Measurements from ENCODE around the gene PLCXD1. TPM values are rescaled to one million over a fixed set of nuclear protein-coding genes. Genes with fewer than 3 reads are reported as not detected.

PLCXD1 gene
- total and polyA plus RNA-seq, 2 experiments from 2014 or later = 16.6 to 50.4 TPM

DNA sequence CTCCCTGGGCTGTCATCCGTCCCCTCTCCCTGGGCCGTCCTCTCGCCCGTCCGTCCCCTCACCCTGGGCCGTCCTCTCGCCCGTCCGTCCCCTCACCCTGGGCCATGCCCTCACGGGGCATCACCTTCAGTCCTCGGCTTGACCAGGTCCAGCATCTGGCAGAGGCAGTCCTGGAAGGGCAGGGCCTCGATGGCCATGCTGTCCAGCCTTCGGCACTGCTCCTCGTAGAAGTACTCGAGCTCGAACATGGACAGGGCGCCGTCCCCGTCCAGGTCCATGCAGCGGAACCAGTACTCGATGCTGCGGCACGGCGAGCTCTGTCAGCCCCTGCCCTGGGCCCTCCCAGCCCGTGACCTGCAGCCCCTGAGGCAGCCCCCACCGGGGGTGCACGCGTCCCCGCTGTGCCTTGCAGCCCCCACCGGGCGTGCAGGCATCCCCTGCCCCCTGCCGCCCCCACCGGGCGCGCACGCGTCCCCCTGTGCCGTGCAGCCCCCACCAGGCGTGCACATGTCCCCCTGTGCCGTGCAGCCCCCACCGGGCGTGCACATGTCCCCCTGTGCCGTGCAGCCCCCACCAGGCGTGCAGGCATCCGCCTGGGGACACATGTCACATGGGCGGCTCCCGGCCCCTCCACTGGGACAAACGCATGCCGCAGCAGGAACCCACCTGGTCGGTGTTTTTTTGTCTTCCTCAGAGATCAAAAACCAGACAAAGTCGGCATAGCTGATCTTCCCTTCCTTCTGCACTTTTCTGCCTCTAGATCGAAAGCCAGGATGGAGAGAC, 59.7 kb downstream of the PLCXD1 start:
- Histone ChIP-seq H3K4me1 (ENCODE audit: low read depth) (no peaks in the 10 kb centered on the region), H3K27ac (no peak overlapping the region), H3K4me3 (no peak overlapping the region), H3K9me3 (ENCODE audit: low read depth) (no peaks in the 10 kb centered on the region), H3K36me3 (peaks cover 10% of the 10 kb centered on the region), H3K27me3 (no peaks in the 10 kb centered on the region)
- DNase-seq (ENCODE audit: low read depth in 1 of 2, low spot score in 1 of 2) = no peak
- no peak for TF ChIP-seq CTCF (IDR thresholded peaks at IDR 0.05; ENCODE audit: low read depth, low read length)

GRCh38 chrX:341541-342101, 60.4 kb downstream of the PLCXD1 start:
- Histone ChIP-seq H3K36me3 (peaks cover 10% of the 10 kb centered on the region), H3K9me3 (ENCODE audit: low read depth) (no peaks in the 10 kb centered on the region), H3K27me3 (no peaks in the 10 kb centered on the region), H3K4me1 (ENCODE audit: low read depth) (no peaks in the 10 kb centered on the region), H3K4me3 (no peak overlapping the region), H3K27ac (no peak overlapping the region)
- no peak for TF ChIP-seq CTCF (IDR thresholded peaks at IDR 0.05; ENCODE audit: low read depth, low read length)
- no peak for DNase-seq (ENCODE audit: low read depth in 1 of 2, low spot score in 1 of 2)

- TF ChIP-seq CTCF (IDR thresholded peaks at IDR 0.05; ENCODE audit: low read depth, low read length) = no peak
- Histone ChIP-seq H3K27ac (no peak overlapping the region), H3K27me3 (no peaks in the 10 kb centered on the region), H3K9me3 (ENCODE audit: low read depth) (no peaks in the 10 kb centered on the region), H3K36me3 (peaks cover 7% of the 10 kb centered on the region), H3K4me3 (no peak overlapping the region), H3K4me1 (ENCODE audit: low read depth) (peaks cover 9% of the 10 kb centered on the region)
- DNase-seq (ENCODE audit: low read depth in 1 of 2, low spot score in 1 of 2) = no peak
These were observed 63.3 kb downstream of the PLCXD1 start for GRCh38 chrX:344371-344901.

DNA sequence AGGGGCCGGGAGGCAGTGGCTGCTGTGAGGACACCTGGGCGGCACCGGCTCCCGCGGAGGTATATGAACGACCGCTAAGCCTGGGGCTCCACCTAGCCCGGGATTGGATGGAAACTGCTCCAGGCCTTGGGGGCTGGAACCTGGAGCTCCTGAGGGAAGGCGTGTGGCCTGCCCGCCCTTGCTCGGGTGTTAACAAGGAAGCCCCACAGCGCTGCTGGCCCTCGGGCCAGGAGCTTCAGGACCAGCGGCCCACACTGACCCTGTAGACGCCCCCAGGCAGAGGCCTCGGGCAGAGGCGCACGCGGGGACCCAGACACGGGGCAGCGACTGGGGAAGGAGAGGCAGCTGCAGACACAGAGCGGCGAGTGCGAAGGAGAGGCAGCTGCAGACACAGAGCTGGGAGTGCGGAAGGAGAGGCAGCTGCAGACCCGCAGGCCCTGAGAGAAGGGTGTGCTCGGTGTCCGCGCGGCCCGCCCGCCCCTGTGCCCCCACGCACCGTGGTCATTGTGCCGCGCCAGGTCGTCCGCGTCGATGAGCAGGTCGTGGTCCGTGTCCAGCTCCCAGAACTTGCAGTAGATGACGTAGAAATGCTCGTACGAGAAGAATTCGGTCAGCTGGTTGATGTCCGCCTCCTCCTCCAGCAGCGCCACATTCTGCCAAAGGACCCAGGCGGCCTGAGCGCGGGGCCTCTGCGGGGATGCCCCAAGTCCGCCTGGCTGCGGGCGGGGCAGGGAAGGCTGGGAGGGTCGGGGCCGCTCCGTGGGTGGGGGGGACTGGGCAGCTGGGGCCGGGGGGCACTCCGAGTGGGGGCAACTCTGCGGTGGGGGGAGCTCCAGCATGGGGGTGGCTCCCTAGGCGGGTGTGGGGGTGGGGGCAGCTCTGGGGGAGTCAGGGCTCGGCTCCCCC, 64.1 kb downstream of the PLCXD1 start:
- Histone ChIP-seq H3K27me3 (no peaks in the 10 kb centered on the region), H3K4me1 (ENCODE audit: low read depth) (peaks cover 9% of the 10 kb centered on the region), H3K27ac (no peak overlapping the region), H3K36me3 (peaks cover 7% of the 10 kb centered on the region), H3K9me3 (ENCODE audit: low read depth) (no peaks in the 10 kb centered on the region), H3K4me3 (no peak overlapping the region)
- no peak for DNase-seq (ENCODE audit: low read depth in 1 of 2, low spot score in 1 of 2)
- no peak for TF ChIP-seq CTCF (IDR thresholded peaks at IDR 0.05; ENCODE audit: low read depth, low read length)

- H3K9me3 ChIP-seq (ENCODE audit: low read depth) = no peaks in the 10 kb centered on the region
- H3K4me3 ChIP-seq = no peak overlapping the region
- TF ChIP-seq CTCF (IDR thresholded peaks at IDR 0.05; ENCODE audit: low read depth, low read length) = no peak
- peaks cover 7% of the 10 kb centered on the region for H3K36me3 ChIP-seq
- peaks cover 9% of the 10 kb centered on the region for H3K4me1 ChIP-seq (ENCODE audit: low read depth)
- no peaks in the 10 kb centered on the region for H3K27me3 ChIP-seq
- no peak for DNase-seq (ENCODE audit: low read depth in 1 of 2, low spot score in 1 of 2)
- no peak overlapping the region for H3K27ac ChIP-seq
These were observed 65.0 kb downstream of the PLCXD1 start for GRCh38 chrX:346034-346813.
